Ascending aorta (tissue), 2 donors: Measurements from ENCODE around the gene MUC6. TPM values are rescaled to one million over a fixed set of nuclear protein-coding genes. Genes with fewer than 3 reads are reported as not detected.

Experiments used
- DNase-seq, 2 donors: peaks; one replicate each; pipeline ENCODE4 v3.0.0-alpha.2; 2019; ENCODE audit warnings: low spot score in 2 of 2
- H3K27ac ChIP-seq, 2 donors: fragments of 200-600 bp; sonication (generic); one replicate each; pipeline ENCODE4 v1.5.1; 2016 to 2017; ENCODE audit warnings: mild to moderate bottlenecking in 1 of 2
- H3K27me3 ChIP-seq: fragments of 200-600 bp; sonication (generic); one replicate; pipeline ENCODE4 v1.5.1; 2017
- H3K36me3 ChIP-seq, 2 donors: fragments of 200-600 bp; sonication (generic); one replicate each; pipeline ENCODE4 v1.5.1; 2016
- H3K4me1 ChIP-seq, 2 donors: fragments of 200-600 bp; sonication (generic); one replicate each; pipeline ENCODE4 v1.5.1; 2016 to 2017; ENCODE audit warnings: mild to moderate bottlenecking in 1 of 2
- H3K4me3 ChIP-seq, 2 donors: fragments of 200-600 bp; sonication (generic); one replicate each; pipeline ENCODE4 v1.5.1; 2016 to 2017; ENCODE audit warnings: mild to moderate bottlenecking in 1 of 2
- H3K9me3 ChIP-seq, 2 donors: fragments of 200-600 bp; sonication (generic); one replicate each; pipeline ENCODE4 v1.5.1; 2016
- intact Hi-C: fragments of 100-400 bp; cut with DNase I; formaldehyde crosslinking; loops from one replicate; pipeline ENCODE4 v1.15.1; 2023
- total RNA-seq: library from RNA; depleted of rRNA; stranded (reverse); fragments of >200 nt; gene quantifications from one replicate; pipeline ENCODE4 v1.1.0, GENCODE V29; 2016
- TF ChIP-seq, protein P1 (sequence below), 3 experiments: fragments of 200-600 bp in 2 of 3; fragments of 450-650 bp in 1 of 3; sonication (generic) in 2 of 3; IDR thresholded peaks; one replicate each; pipeline ENCODE4 v1.5.1; 2016 to 2019; ENCODE audit warnings: antibody characterized with exemption in 3 of 3, mild to moderate bottlenecking in 1 of 3, moderate library complexity in 1 of 3

Gene MUC6
- total RNA-seq, 1 donor from 2014 or later: not detected

DNA sequence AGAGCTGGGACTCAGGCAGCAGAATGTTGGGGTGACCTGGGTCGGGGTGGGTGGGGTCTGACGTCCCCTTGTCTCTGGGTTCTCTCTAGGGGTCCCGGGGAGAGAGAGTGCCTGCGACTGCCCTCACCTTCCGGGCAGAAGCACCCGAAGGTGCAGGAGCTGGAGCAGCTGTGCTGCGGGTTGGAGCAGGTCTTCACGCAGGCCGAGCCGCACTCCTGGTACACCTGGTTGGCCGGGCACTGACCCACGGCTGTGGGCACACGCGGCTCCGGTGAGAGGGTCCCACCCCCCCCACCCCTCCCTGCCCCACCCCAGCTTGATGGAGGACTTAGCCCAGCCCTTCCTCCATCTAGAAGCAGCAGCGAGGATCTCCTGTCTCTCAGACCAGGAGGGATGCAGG lies 6.4 kb downstream of the MUC6 start:
- Histone ChIP-seq H3K36me3 (no peaks in the 10 kb centered on the region), H3K4me1 (peaks cover 8 to 10% of the 10 kb centered on the region in 2 donors), H3K27ac (no peak overlapping the region), H3K9me3 (no peaks in the 10 kb centered on the region), H3K4me3 (no peak overlapping the region), H3K27me3 (no peaks in the 10 kb centered on the region)
- intact Hi-C loops: no loop called here
- TF ChIP-seq, protein P1, sequence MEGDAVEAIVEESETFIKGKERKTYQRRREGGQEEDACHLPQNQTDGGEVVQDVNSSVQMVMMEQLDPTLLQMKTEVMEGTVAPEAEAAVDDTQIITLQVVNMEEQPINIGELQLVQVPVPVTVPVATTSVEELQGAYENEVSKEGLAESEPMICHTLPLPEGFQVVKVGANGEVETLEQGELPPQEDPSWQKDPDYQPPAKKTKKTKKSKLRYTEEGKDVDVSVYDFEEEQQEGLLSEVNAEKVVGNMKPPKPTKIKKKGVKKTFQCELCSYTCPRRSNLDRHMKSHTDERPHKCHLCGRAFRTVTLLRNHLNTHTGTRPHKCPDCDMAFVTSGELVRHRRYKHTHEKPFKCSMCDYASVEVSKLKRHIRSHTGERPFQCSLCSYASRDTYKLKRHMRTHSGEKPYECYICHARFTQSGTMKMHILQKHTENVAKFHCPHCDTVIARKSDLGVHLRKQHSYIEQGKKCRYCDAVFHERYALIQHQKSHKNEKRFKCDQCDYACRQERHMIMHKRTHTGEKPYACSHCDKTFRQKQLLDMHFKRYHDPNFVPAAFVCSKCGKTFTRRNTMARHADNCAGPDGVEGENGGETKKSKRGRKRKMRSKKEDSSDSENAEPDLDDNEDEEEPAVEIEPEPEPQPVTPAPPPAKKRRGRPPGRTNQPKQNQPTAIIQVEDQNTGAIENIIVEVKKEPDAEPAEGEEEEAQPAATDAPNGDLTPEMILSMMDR (IDR thresholded peaks at IDR 0.05): no peak
- no peak for DNase-seq

DNA sequence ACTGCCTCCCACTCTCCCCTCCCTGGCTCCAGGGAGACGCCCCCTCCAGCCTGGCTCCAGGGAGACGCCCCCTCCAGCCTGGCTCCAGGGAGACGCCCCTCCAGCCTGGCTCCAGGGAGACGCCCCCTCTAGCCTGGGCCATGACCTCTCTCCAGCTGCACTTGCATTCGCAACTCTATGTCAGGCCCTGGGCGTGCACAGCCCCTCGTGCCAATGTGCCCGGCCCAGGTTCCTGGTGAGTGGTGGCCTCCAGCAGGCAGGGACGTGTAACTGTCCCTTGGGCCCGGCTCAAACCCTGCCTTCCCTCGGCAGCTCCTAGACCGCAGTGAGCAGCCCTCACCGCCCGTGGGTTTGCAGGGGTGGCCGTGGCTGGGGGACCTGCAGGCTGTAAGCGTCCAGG lies 6.9 kb downstream of the MUC6 start:
- TF ChIP-seq, protein P1 (IDR thresholded peaks at IDR 0.05): no peak
- DNase-seq: no peak
- Histone ChIP-seq H3K27me3 (no peaks in the 10 kb centered on the region), H3K27ac (no peak overlapping the region), H3K4me3 (no peak overlapping the region), H3K4me1 (peaks cover 5 to 6% of the 10 kb centered on the region in 2 donors), H3K9me3 (no peaks in the 10 kb centered on the region), H3K36me3 (no peaks in the 10 kb centered on the region)
- intact Hi-C loops: no loop called here

DNA sequence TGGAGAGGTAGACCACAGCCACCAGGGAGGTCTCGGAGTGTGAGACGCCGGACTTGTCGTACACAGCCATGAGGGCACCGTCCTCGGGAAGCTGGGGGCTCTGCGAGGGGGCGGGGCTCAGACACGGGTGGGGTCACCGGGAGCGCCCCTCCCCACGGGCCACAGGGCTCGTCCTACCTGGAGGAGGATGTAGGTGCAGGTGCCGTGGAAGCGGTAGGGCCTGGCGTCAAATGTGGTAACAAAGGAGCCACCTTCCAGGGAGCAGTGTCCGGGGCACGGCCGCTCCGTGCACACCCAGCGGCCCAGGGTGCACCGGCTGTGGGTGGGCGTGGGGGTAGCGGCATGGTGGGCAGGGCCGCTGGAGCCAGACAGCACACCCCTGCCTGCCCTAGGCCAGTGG lies 7.5 kb downstream of the MUC6 start:
- DNase-seq: no peak
- Histone ChIP-seq H3K27ac (no peak overlapping the region), H3K9me3 (no peaks in the 10 kb centered on the region), H3K27me3 (no peaks in the 10 kb centered on the region), H3K4me1 (peaks cover 0 to 1% of the 10 kb centered on the region in 2 donors), H3K36me3 (no peaks in the 10 kb centered on the region), H3K4me3 (no peak overlapping the region)
- intact Hi-C loops: no loop called here
- TF ChIP-seq, protein P1 (IDR thresholded peaks at IDR 0.05): no peak

DNA sequence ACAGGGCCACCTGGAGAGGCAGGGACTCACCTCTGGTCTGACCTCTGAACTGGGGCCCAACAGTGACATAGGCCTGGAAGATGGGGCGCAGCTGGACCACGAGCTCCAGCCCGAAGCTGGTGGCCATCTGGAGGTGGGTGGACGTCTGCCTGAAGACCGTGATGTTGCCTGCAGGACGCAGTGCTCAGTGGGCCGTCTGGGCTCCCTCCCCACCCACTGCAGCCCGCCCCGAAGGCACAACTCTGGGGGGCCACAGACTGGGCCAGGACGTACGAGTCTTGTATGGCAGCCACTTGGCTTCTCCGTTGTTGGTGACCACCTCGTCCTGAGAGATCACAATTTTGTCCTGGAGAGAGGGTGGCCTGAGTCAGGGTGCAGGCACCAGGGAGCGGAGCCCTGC lies 7.9 kb downstream of the MUC6 start:
- Histone ChIP-seq H3K36me3 (no peaks in the 10 kb centered on the region), H3K4me3 (no peak overlapping the region), H3K27me3 (no peaks in the 10 kb centered on the region), H3K9me3 (no peaks in the 10 kb centered on the region), H3K4me1 (no peaks in the 10 kb centered on the region), H3K27ac (no peak overlapping the region)
- DNase-seq: no peak
- TF ChIP-seq, protein P1 (IDR thresholded peaks at IDR 0.05): no peak
- intact Hi-C loops: no loop called here

DNA sequence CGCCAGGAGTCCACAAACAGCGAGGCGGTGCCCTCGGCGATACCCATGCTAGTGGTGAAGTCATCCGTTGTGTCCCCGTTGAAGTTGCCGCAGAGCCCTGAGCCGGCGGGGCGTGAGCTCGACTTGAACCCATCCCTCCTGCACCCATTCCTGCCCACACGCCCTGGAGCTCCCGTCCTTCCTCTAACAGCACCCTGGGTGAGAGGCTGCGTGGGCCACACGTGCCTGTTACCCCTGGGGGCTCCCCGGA lies 8.3 kb downstream of the MUC6 start:
- Histone ChIP-seq H3K36me3 (no peaks in the 10 kb centered on the region), H3K4me3 (no peak overlapping the region), H3K27ac (no peak overlapping the region), H3K27me3 (no peaks in the 10 kb centered on the region), H3K9me3 (no peaks in the 10 kb centered on the region), H3K4me1 (no peaks in the 10 kb centered on the region)
- intact Hi-C loops: no loop called here
- TF ChIP-seq, protein P1 (IDR thresholded peaks at IDR 0.05): no peak
- DNase-seq: no peak

DNA sequence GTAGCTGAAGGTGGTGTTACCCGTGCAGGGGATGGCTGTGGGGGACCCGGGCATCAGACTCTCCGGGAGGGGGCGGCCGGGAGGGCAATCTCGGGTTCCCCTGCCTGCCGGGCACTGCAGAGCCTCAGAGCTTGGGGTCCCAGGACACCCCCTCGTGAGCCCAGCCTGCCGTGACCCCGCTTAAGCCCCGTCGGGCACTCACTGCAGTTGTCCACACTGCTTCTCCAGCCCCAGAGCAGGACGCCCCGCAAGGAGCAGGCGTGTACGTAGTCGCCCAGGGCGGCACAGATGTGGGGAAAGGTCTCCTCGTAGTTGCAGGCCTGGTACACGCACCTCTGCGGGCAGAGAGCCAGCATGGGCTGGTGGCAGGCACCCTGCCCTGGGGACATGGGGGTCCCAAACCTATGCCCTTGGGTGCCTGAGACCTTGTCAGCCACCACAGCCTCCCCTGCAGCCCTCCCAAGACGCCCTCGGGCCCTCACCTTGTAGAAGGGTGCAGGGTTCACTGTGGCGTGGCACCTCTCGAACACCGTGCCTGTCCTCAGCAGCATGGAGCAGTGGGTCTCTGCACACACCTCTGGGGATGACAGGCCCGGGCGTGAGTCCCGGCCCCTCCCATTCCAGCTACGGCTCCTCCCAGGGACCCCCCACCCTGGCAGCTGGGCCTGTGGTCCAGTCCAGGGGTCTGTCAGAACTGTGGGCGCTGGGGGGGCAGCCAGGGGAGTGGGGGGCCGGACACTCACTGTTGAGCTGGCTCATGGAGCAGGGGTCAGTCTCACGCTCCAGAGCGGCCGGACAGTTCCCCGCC lies 8.8 kb downstream of the MUC6 start:
- TF ChIP-seq, protein P1 (IDR thresholded peaks at IDR 0.05): no peak
- intact Hi-C loops: no loop called here
- Histone ChIP-seq H3K36me3 (no peaks in the 10 kb centered on the region), H3K4me3 (no peak overlapping the region), H3K27me3 (no peaks in the 10 kb centered on the region), H3K4me1 (no peaks in the 10 kb centered on the region), H3K9me3 (no peaks in the 10 kb centered on the region), H3K27ac (no peak overlapping the region)
- DNase-seq: no peak
